B cell (primary cell): ENCODE data around the gene ZACN. TPM values are rescaled to one million over a fixed set of nuclear protein-coding genes. Genes with fewer than 3 reads are reported as not detected.

Experiments
- ATAC-seq: fragments of 200-7000 bp; cut with Tn5 transposase; one replicate; pipeline ENCODE4 v1.10.0; 2021; ENCODE audit warnings: low read depth, mild to moderate bottlenecking, moderate number of reproducible peaks, moderate library complexity
- CTCF ChIA-PET: fragments of 350-600 bp; sonication (Branson Sonifier 250); formaldehyde crosslinking; loops from one replicate; lab custom pipeline; 2021; ENCODE audit warnings: antibody characterized with exemption, inconsistent platforms; lab: Charles Lee
- POLR2A ChIA-PET: fragments of 350-600 bp; sonication (Branson Sonifier 250); formaldehyde crosslinking; loops from one replicate; lab custom pipeline; 2021; ENCODE audit warnings: antibody characterized with exemption; lab: Charles Lee
- DNase-seq: peaks from one replicate; pipeline ENCODE4 v3.0.0; 2013
- H2AFZ ChIP-seq: 2 replicates; pipeline ENCODE4 v1.6.1; 2012; ENCODE audit warnings: mild to moderate bottlenecking, low read depth, low read length; ENCODE audit not compliant: insufficient read depth, poor library complexity, severe bottlenecking
- H3K27ac ChIP-seq, 2 donors: 1 replicate in 1 of 2; 2 replicates in 1 of 2; pipeline ENCODE4 v1.5.1; 2012 to 2013; ENCODE audit warnings: low read length in 2 of 2, mild to moderate bottlenecking in 2 of 2, moderate library complexity in 1 of 2
- H3K27me3 ChIP-seq, 4 experiments: fragments of 200-600 bp in 1 of 4; sonication (generic) in 1 of 4; replicated peaks in 1 of 4; 1 replicate in 2 of 4; 2 replicates in 2 of 4; pipeline versions ENCODE4 v1.6.1 to v1.7.0; 2013 to 2016; ENCODE audit warnings: low read length in 3 of 4, mild to moderate bottlenecking in 2 of 4, mixed read lengths in 1 of 4, moderate library complexity in 1 of 4; ENCODE audit not compliant: insufficient read depth in 4 of 4, control insufficient read depth in 3 of 4; ENCODE audit errors: control extremely low read depth in 1 of 4
- H3K36me3 ChIP-seq, 2 experiments: replicated peaks in 1 of 2; 1 replicate in 1 of 2; 2 replicates in 1 of 2; pipeline versions ENCODE4 v1.6.1 to v1.7.1; 2013; ENCODE audit warnings: low read length in 1 of 2; ENCODE audit not compliant: insufficient read depth in 2 of 2, control insufficient read depth in 1 of 2; ENCODE audit errors: control extremely low read depth in 1 of 2, extremely low read depth in 1 of 2
- H3K4me1 ChIP-seq, 2 donors: fragments of 200-600 bp in 1 of 2; sonication (generic) in 1 of 2; 1 replicate in 1 of 2; 2 replicates in 1 of 2; pipeline versions ENCODE4 v1.5.1 to v1.6.1; 2013 to 2017; ENCODE audit warnings: low read length in 2 of 2; ENCODE audit not compliant: control insufficient read depth in 2 of 2, insufficient read depth in 2 of 2
- H3K4me2 ChIP-seq: replicated peaks from 2 replicates; pipeline ENCODE3; 2012; ENCODE audit warnings: mild to moderate bottlenecking, low read depth, low read length; ENCODE audit not compliant: poor library complexity, severe bottlenecking
- H3K4me3 ChIP-seq, 5 experiments: fragments of 200-600 bp in 1 of 5; sonication (generic) in 1 of 5; 1 replicate in 3 of 5; 2 replicates in 2 of 5; pipeline versions ENCODE4 v1.5.1 to v1.7.0; 2011 to 2016; ENCODE audit warnings: low read length in 4 of 5, mild to moderate bottlenecking in 4 of 5, low read depth in 2 of 5, control low read depth in 1 of 5, moderate library complexity in 1 of 5; ENCODE audit not compliant: insufficient read depth in 1 of 5; ENCODE audit errors: control extremely low read depth in 1 of 5, extremely low read depth in 1 of 5
- H3K79me2 ChIP-seq: fragments of 200-600 bp; sonication (generic); one replicate; pipeline ENCODE4 v1.6.0; 2016; ENCODE audit warnings: low read length; ENCODE audit not compliant: control insufficient read depth, insufficient read depth
- H3K9ac ChIP-seq: fragments of 200-600 bp; sonication (generic); 2 replicates; pipeline ENCODE4 v1.6.1; 2017; ENCODE audit warnings: mild to moderate bottlenecking, low read length, moderate library complexity
- H3K9me3 ChIP-seq, 3 donors: one replicate each; pipeline versions ENCODE4 v1.6.1 to v1.7.1; 2013; ENCODE audit warnings: low read length in 2 of 3; ENCODE audit not compliant: control insufficient read depth in 2 of 3, insufficient read depth in 1 of 3; ENCODE audit errors: control extremely low read depth in 1 of 3
- H4K20me1 ChIP-seq: 2 replicates; pipeline ENCODE4 v1.6.0; 2012; ENCODE audit warnings: mild to moderate bottlenecking, low read length; ENCODE audit not compliant: insufficient read depth, control insufficient read depth, poor library complexity, severe bottlenecking
- H3K27ac Mint-ChIP-seq: one replicate; pipeline ENCODE4 v1.8.0; 2021; ENCODE audit warnings: mixed read lengths
- H3K27me3 Mint-ChIP-seq: one replicate; pipeline ENCODE4 v1.8.0; 2021; ENCODE audit warnings: mixed read lengths
- H3K4me1 Mint-ChIP-seq: one replicate; pipeline ENCODE4 v1.8.0; 2021; ENCODE audit warnings: mixed read lengths
- H3K4me3 Mint-ChIP-seq: one replicate; pipeline ENCODE4 v1.8.0; 2021; ENCODE audit warnings: mixed read lengths
- H3K9me3 Mint-ChIP-seq: one replicate; pipeline ENCODE4 v1.8.0; 2022; ENCODE audit warnings: mixed read lengths; ENCODE audit not compliant: insufficient read depth
- EZH2 ChIP-seq: IDR thresholded peaks from 2 replicates; pipeline ENCODE4 v1.6.1; 2012; ENCODE audit warnings: borderline replicate concordance, low read depth, mild to moderate bottlenecking, moderate library complexity, low read length; ENCODE audit not compliant: insufficient read depth, poor library complexity, severe bottlenecking
- WGBS: methylation state at CpG from one replicate; pipeline ENCODE4 v1.1.5; 2013; ENCODE audit warnings: missing lambda C conversion rate; ENCODE audit not compliant: insufficient coverage; 5-methylcytosine and 5-hydroxymethylcytosine counted together
- intact Hi-C: fragments of 100-400 bp; cut with micrococcal nuclease; formaldehyde crosslinking; loops from one replicate; pipeline ENCODE4 v1.10.0; 2022
- polyA plus RNA-seq: library from polyadenylated mRNA; depleted of rRNA; stranded (reverse); fragments of >200 nt; gene quantifications from 2 replicates; pipeline ENCODE4 v1.2.3, GENCODE V29; 2012
- total RNA-seq, 2 donors: library from RNA; stranded (reverse); fragments of 120-200 nt in 1 of 2; gene quantifications; 1 replicate in 1 of 2; 2 replicates in 1 of 2; pipeline versions ENCODE4 v1.2.3 to v1.2.4, GENCODE V29; 2013 to 2022
- TF ChIP-seq, protein P1 (sequence below): fragments of 200-600 bp; IDR thresholded peaks from one replicate; pipeline ENCODE4 v1.8.0; 2022; ENCODE audit warnings: antibody characterized with exemption, mild to moderate bottlenecking

The ZACN gene
- total and polyA plus RNA-seq, 2 donors (not counting 1 experiment from before 2014, with no cell fraction given), result 0.37 to 0.45 TPM

DNA sequence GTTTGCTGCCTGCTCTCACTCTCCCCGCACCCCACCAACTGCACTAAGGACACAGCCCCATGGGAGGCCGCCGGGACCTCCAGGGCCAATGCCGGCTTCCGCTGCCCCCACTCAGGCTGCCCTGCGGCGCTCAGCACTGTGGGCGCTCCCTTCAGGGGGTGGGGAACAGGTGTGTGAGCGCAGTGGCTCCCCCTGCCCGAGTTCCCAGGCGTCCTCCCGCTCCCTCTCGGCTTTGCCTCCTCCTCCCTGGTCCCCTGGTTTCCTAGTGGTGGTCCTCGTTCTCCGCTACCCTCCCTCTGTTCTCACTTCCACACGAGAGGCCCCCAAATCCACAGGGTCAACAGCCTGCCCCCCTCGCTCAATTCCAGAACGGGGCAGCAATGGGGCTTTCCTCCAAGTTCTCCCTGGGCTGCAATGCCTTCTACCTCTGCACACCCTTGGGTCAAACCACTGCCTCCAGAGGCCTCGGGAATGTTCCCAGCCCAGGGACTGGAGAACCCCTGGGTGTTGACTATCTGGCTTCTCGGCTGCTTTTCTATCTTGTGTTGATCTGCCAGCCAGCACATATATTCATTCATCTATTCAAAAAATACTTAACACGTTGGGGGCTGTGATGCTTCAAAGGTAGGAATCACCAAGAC is 52.2 kb downstream of the ZACN start:
- no peak overlapping the region for H3K27ac Mint-ChIP-seq

More for the DNA sequence above, 52.2 kb downstream of the ZACN start:
- H3K79me2 ChIP-seq, result no peaks in the 10 kb centered on the region
- H3K9ac ChIP-seq, result no peak overlapping the region
- H3K4me3 ChIP-seq, result no peak overlapping the region
- Mint-ChIP-seq H3K27me3 (peaks cover 14% of the 10 kb centered on the region), H3K9me3 (no peaks in the 10 kb centered on the region), H3K4me1 (peaks cover 2% of the 10 kb centered on the region), H3K4me3 (no peak overlapping the region)
- CTCF ChIA-PET, result interaction anchor here (1.3 to 16.8 kb wide), 4 partner anchors 10 to 143 kb away, joined by 3 to 435 read pairs (median 4); no protein-coding TSS in a partner anchor
- no peak for ATAC-seq
- H3K27me3 ChIP-seq, result peaks cover 0 to 8% (median 0%) of the 10 kb centered on the region in 4 experiments
- DNase-seq, result no peak
- 93% methylated on average over 15 of the region's 21 CpGs for WGBS
- H3K4me2 ChIP-seq, result no peak overlapping the region
- intact Hi-C loops, result no loop called here
- POLR2A ChIA-PET, result interaction anchor here (0.6 kb wide), 1 partner anchor 137 kb away, joined by 4 read pairs; no protein-coding TSS in a partner anchor
- TF ChIP-seq EZH2, result no peak
- TF ChIP-seq, protein P1, sequence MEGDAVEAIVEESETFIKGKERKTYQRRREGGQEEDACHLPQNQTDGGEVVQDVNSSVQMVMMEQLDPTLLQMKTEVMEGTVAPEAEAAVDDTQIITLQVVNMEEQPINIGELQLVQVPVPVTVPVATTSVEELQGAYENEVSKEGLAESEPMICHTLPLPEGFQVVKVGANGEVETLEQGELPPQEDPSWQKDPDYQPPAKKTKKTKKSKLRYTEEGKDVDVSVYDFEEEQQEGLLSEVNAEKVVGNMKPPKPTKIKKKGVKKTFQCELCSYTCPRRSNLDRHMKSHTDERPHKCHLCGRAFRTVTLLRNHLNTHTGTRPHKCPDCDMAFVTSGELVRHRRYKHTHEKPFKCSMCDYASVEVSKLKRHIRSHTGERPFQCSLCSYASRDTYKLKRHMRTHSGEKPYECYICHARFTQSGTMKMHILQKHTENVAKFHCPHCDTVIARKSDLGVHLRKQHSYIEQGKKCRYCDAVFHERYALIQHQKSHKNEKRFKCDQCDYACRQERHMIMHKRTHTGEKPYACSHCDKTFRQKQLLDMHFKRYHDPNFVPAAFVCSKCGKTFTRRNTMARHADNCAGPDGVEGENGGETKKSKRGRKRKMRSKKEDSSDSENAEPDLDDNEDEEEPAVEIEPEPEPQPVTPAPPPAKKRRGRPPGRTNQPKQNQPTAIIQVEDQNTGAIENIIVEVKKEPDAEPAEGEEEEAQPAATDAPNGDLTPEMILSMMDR, result no peak
- H3K9me3 ChIP-seq, result no peaks in the 10 kb centered on the region
- H3K36me3 ChIP-seq, result no peaks in the 10 kb centered on the region
- H3K4me1 ChIP-seq, result no peaks in the 10 kb centered on the region
- no peaks in the 10 kb centered on the region for H4K20me1 ChIP-seq
- H2AFZ ChIP-seq, result no peak overlapping the region
- H3K27ac ChIP-seq, result no peak overlapping the region
